Inferior parietal cortex (tissue), 1 donor: ENCODE data around the gene PDE10A.
"Not testable (repeated sequence)": the region's sequence is repeated elsewhere in the genome, so short reads cannot be mapped to it uniquely, and the experiment has no call there.

Experiments
- DNase-seq: peaks from one replicate; pipeline ENCODE4 v3.0.0-alpha.2; 2016; ENCODE audit errors: extremely low spot score

The PDE10A gene

DNA sequence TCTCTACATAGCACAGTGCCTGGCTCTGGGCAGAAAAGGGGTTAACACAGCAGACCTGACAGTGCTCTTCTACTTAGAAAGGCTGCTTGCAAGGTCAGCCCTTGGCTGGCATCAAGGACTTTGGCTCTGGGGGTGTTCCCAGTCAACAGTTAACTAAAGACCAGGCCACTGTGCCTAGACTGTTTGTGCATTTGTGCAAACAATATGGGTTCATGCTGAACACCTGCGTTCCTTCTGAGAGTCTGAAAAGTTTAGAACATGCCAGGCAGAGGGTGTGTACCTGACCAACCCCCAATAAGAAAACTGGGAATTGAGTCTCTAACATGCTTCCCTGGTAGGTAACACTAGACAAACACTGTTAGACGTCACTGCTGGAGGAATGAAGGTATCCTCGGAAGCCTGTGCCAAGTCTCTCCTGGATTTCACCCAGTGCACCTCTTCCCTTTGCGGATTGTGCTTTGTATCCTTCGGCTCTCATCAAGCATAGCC, 110.7 kb downstream of the PDE10A start:
- DNase-seq, result no peak

DNA sequence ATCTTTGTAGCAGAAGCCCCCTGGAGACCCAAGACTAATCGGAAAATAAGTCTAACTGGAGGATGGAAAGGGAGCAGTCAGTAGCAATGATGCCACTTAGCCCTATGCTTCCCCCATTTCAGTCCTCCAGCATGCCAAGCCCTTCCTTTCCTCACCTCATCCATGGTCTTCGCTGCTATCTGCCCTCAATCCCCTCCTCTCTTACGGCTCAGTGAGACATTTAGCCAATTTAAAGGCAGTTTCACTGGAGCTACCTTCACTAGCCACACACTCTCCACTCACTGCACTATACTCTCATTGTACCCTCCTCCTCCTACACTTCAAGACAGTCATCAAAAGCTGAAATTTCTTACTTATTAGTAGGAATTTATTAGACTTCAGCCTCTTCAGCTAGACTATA, 111.2 kb downstream of the PDE10A start:
- no peak for DNase-seq

DNA sequence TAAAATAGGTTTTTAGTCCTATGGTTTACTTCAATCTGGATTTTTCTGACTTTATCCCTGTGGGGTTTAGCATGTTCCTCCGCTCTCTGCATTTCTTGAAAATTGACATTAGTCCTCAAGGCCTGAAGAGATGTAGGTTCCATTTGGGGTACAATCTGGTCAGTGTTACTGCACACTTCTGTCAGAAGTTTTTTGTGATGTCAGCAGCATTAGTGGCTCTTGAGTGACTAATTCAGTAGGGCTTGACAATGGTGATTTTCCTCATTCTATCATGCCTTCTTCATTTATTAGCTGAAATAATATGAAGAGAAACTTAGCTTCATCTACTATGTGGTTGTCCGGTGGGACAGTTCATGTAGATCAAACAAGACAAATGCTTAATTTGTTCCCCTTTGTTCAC, 114.6 kb downstream of the PDE10A start:
- no peak for DNase-seq

- DNase-seq, result no peak
Observed at GRCh38 chr6:165545806-165546205, 117.2 kb downstream of the PDE10A start.

- DNase-seq, result no peak
Observed at GRCh38 chr6:165543781-165544180, 119.3 kb downstream of the PDE10A start.

DNA sequence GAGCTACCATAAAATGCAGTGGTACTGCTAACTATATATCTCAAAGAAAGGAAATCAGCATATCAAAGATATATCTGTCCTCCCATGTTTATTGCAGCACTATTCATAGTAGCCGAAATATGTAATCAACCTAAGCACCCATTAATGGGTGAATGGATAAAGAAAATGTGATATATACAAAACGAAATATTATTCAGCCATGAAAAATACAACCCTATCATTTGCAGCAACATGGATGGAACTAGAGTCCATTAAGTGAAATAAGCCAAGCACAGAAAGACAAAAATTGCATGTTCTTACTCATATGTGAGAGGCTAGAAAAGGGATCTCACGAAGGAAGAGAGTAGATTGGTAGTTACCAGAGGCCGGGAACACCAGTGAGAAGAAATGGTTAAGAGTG, 126.1 kb downstream of the PDE10A start:
- no peak for DNase-seq

DNA sequence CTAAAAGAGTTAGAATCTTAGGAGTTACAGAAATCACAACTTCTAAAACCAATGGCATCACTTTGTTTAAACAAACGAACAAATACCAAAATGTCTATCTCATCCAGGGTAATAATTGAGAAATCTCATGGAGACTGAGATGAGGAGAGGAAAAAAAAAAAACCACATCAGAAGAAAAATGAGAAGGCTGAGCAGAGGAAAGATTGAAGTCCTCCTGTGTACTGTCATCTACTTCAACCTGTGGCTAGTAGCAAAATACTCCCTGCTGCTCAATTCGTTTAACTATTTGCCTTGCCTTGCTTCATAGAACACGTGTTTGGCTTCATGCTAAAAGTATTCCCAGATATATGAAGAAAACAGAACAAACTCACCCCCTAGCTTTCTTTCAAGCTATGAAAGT, 143.7 kb downstream of the PDE10A start:
- no peak for DNase-seq

- DNase-seq, result no peak
Observed at GRCh38 chr6:165515963-165516624, 146.9 kb downstream of the PDE10A start.

GRCh38 chr6:165514621-165515020, 148.4 kb downstream of the PDE10A start:
- DNase-seq, result no peak

DNA sequence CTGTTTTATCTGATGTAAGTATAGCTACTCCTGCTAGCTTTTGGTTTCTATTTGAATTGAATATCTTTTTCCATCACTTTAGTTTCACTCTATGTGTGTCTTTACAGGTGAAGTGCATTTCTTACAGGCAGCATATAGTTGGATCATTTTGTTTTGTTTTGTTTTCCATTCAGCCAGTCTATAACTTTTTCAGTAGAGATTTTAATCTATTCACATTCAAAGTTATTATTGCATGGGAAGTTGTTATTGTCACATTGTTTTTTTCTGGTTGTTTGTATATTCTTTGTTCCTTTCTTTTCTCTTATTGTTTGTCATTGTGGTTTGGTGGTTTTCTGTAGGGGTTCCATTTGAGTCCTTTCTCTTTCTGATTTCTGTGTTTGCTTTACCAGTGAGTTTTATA, 151.2 kb downstream of the PDE10A start:
- no peak for DNase-seq

DNA sequence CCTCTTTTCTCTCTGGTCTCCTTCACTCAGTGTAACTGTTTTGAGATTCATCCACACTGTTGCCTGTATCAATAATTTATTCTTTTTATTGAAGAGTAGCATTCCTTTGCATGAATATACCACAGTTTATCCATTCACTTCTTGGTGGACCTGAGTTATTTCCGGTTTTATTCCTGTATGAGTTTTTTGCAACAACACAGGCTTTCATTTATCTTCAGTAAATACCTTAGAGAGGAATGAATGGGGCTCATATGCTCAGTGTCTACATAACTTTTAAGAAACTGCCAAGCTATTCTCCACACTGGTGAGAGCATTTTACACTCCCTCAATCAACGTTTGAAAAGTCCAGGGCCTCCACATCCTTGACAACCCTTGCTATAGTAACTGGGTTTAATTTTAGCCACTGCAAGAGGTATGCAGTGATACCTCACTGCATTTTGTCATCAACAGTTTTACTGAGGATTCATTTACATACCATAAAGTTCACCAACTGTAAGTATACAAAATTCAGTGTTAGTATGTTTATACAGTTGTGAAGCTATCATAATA, 154.6 kb downstream of the PDE10A start:
- no peak for DNase-seq

DNA sequence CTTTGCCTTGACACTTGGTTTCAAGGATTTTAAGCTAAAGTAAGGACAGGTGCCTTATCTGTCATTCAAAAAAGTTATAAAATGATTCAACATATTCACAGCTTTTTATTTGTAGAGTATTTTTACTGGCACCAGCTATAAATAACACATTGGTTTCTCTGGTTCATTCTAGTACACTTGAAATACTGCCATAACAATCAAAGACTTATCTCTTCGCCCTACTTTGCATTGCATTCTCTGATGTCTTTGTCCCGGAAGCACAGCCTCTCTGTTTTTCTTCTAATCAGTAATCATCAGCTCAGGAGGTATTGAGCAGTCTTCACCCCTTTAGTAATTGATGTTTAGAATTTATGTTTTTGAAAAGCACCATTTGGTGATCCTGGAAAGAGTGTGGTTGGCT, 156.4 kb downstream of the PDE10A start:
- DNase-seq, result no peak

GRCh38 chr6:165500214-165500907, 162.7 kb downstream of the PDE10A start:
- not testable (repeated sequence) for DNase-seq

DNA sequence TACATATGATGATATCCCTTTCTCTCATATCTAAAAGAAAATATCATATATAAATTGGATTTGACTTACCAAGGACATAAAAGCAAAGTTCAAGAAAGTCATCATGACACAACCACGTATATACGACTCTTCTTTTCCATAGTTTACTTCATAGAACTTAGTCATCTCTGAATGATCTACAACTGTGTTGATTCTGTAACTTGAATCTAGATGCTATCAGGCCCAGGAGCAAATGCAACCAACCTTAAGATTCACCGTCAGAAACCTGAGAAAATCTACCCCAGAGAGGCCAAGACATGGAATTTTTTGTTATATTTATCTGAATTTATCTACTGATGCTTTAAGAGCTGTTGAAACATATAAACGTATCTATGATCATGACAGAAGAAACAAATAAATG, 165.6 kb downstream of the PDE10A start:
- no peak for DNase-seq

GRCh38 chr6:165488624-165489295, 174.3 kb downstream of the PDE10A start:
- DNase-seq, result no peak

DNA sequence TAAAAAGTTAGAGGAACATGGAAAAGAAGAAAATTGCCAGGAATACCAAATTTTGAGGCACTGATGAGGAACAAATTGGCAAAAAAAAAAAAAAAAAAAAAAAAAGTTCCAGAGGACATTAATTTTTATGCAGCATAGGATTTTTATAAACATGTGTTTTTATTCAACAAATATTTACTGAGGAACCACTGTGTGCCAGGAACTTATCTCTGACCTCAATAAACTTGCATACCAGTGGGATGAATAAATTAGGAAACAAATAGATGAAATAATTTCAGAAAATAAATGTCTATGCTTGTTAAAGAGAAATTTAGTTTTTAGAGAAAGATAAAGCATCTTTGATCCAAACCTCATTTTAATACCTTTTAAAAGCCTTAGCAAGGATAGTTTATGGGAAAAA, 175.1 kb downstream of the PDE10A start:
- no peak for DNase-seq

DNA sequence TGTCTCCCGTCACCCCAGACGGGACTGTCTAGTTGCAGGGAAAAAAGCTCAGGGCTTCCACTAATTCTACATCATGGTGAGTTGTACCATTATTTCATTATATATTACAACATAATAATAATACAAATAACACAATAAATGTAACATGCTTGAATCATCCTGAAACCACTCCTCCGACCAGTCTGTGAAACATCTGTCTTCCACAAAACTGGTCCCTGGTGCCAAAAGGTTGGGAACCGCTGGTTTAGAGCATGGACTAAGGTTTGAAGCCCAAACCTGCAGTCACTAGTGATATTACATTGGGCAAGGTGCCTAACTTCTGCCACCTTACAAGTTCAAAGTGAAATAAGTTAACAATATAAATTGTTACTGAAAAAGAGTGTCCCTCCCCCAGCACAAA, 175.7 kb downstream of the PDE10A start:
- DNase-seq, result no peak

DNA sequence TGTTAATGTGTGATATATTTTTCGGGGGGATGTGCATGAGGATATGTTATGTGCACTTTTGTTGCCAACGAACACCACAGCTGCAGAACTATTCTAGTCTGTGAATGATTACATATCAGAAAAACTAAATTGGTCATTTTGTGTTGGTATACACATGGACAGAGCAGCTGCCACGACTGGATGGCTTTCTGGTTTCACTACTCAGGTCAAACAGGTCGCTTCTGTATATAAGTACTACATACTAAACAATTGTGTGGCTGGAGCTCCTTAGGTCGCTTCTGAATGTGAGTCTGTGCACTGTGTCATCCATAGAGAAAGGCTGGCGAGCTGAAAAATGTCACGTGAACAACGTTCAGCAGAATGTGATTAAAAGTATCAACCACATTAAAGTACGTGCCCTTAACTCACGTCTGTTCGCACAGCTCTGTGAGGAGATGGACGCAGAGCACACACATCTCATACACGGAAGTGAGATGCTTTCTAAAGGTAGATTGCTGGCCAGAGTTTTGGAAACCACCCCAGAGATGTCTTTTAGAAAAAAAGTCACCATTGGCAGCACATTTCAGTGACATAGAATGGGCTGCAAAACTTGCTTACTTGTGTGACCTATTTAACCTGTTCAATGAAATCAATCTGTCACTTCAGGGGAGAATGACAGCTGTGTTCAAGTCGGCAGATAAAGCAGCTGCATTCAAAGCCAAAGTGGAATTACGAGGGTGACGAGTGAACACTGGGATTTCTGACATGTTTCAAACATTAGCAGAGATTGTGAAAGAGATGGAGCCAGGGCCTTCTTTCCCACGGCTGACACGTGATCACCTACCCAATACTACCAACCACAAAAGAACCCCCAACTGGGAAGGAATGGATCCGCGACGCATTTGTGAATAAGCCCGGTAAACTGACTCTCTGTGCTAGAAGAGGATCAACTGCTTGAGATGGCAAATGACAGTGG, 176.6 kb downstream of the PDE10A start:
- no peak for DNase-seq

- DNase-seq, result no peak
Observed at GRCh38 chr6:165484178-165484889, 178.7 kb downstream of the PDE10A start.

GRCh38 chr6:165481921-165482320, 181.1 kb downstream of the PDE10A start:
- DNase-seq, result no peak

- no peak for DNase-seq
Observed at GRCh38 chr6:165480916-165481315, 182.1 kb downstream of the PDE10A start.
